ENCODE data around the gene DEFB124. TPM values are rescaled to one million over a fixed set of nuclear protein-coding genes. Genes with fewer than 3 reads are reported as not detected.

The DEFB124 gene
- total and polyA plus RNA-seq, 2 of the 8 experiments (the other 6 are each of a cell fraction or from before 2014, with no cell fraction given), result not detected

- H2BK20ac ChIP-seq (ENCODE audit: low read length), result no peak within 1 kb of the TSS
- H3K56ac ChIP-seq (replicated peaks; ENCODE audit: insufficient read length, low read depth, low read length), result peak within 1 kb of the TSS; percentile 80
- H3K4me3 ChIP-seq (ENCODE audit: extremely low read depth in 1 of 4, insufficient read depth in 2 of 4, low read depth in 3 of 4, low read length in 4 of 4), result peak within 1 kb of the TSS; percentile 71 to 100 (median 90)
- H3K4me1 ChIP-seq (replicated peaks in 1 of 4; ENCODE audit: control insufficient read depth in 3 of 4, insufficient read depth in 4 of 4, low read length in 3 of 4), result peaks cover 0 to 15% (median 7%) of the 10 kb centered on the region in 4 experiments; a peak in 4 of 7 replicates
- peaks cover 3 to 13% of the 10 kb centered on the region in 2 experiments for H4K20me1 ChIP-seq (replicated peaks in 1 of 2; ENCODE audit: control insufficient read depth in 1 of 2, insufficient read depth in 2 of 2, low read length in 2 of 2)
- H3K4me2 ChIP-seq (ENCODE audit: insufficient read depth in 1 of 2, low read depth in 2 of 2, low read length in 2 of 2), result peak within 1 kb of the TSS; percentile 80 to 98
- H2AK5ac ChIP-seq (ENCODE audit: low read depth, low read length), result peak within 1 kb of the TSS; percentile 88
- peak within 1 kb of the TSS; percentile 90; the same call in 1 of the 2 replicates for H2BK12ac ChIP-seq (ENCODE audit: low read depth, low read length)
- ChIA-PET CTCF (ENCODE audit: partially characterized antibody) (interaction anchor here (0.6 to 2.1 kb wide), 5 partner anchors 17 to 159 kb away, joined by 3 to 6 read pairs (median 3); no protein-coding TSS in a partner anchor), POLR2A (ENCODE audit: partially characterized antibody) (interaction anchor here (2.5 kb wide), 1 partner anchor 14 kb away, joined by 5 read pairs; no protein-coding TSS in a partner anchor)
- 2% methylated on average over 86 of the region's 86 CpGs; no CpG with 5 or more reads in 1 of the 2 experiments for WGBS, 2 experiments (ENCODE audit: extremely low coverage in 1 of 2, insufficient coverage in 1 of 2, insufficient read length in 1 of 2, insufficient replicate concordance in 2 of 2, low coverage in 1 of 2, low lambda C conversion rate in 2 of 2, missing lambda C conversion rate in 1 of 2)
- FAIRE-seq, result peak; percentile 36
- peaks cover 7% of the 10 kb centered on the region for H3K23me2 ChIP-seq (ENCODE audit: low read depth, low read length)
- peaks cover 0 to 1% (median 0%) of the 10 kb centered on the region in 4 experiments; a peak in 2 of 8 replicates for H3K36me3 ChIP-seq (ENCODE audit: control insufficient read depth in 2 of 4, insufficient read depth in 4 of 4, low read length in 3 of 4)
- H4K8ac ChIP-seq (ENCODE audit: extremely low read depth, insufficient read depth, low read length), result peak within 1 kb of the TSS; percentile 95
- peak; percentile 89 to 90 for DNase-seq (ENCODE audit: low read depth in 1 of 2, low spot score in 2 of 2)
- no peak within 1 kb of the TSS for H3K14ac ChIP-seq (ENCODE audit: insufficient read length)
- H3K18ac ChIP-seq (ENCODE audit: extremely low read depth, low read length), result peak within 1 kb of the TSS; percentile 99; the same call in 1 of the 2 replicates
- peak within 1 kb of the TSS; percentile 90 for H4K5ac ChIP-seq (ENCODE audit: insufficient read length, low read depth, low read length)
- peaks cover 10% of the 10 kb centered on the region for H3K79me1 ChIP-seq (ENCODE audit: low read depth, low read length)
- H2BK120ac ChIP-seq (replicated peaks; ENCODE audit: low read depth, low read length), result peak within 1 kb of the TSS; percentile 34
- H3K27me3 ChIP-seq (replicated peaks in 1 of 4; ENCODE audit: control insufficient read depth in 3 of 4, extremely low read depth in 1 of 4, insufficient read depth in 3 of 4, low read length in 3 of 4), result no peaks in the 10 kb centered on the region
- peak within 1 kb of the TSS; percentile 96 for H2BK5ac ChIP-seq (ENCODE audit: low read depth, low read length)
- H3K9me3 ChIP-seq (ENCODE audit: insufficient read depth in 2 of 2, low read depth in 1 of 2, low read length in 1 of 2), result no peaks in the 10 kb centered on the region
- H2BK15ac ChIP-seq (ENCODE audit: low read length), result peak within 1 kb of the TSS; percentile 48; the same call in 1 of the 2 replicates
- H3K4ac ChIP-seq (replicated peaks; ENCODE audit: insufficient read length, low read depth, low read length), result peak within 1 kb of the TSS; percentile 48
- peak within 1 kb of the TSS; percentile 84 to 98 (median 92) for H3K9ac ChIP-seq (replicated peaks in 1 of 4; ENCODE audit: extremely low read depth in 1 of 4, low read depth in 3 of 4, low read length in 3 of 4)
- H3K79me2 ChIP-seq (ENCODE audit: control insufficient read depth in 1 of 2, insufficient read depth in 2 of 2, low read length in 2 of 2), result peaks cover 7 to 38% of the 10 kb centered on the region in 2 experiments
- peak within 1 kb of the TSS; percentile 15; the same call in 1 of the 2 replicates for H2AFZ ChIP-seq (ENCODE audit: low read length)
- no peak within 1 kb of the TSS for H3K23ac ChIP-seq (ENCODE audit: insufficient read length)
- H4K91ac ChIP-seq (replicated peaks; ENCODE audit: insufficient read length, low read length), result peak within 1 kb of the TSS; percentile 90
- peak within 1 kb of the TSS; percentile 81 for H3K27ac ChIP-seq (ENCODE audit: low read depth, low read length)
- TF ChIP-seq SIX5 (IDR thresholded peaks at IDR 0.05; ENCODE audit: low read depth, low read length) (no peak), RFX5 (IDR thresholded peaks at IDR 0.05; ENCODE audit: borderline replicate concordance, low read depth, low read length) (no peak), CTBP2 (IDR thresholded peaks at IDR 0.05; ENCODE audit: borderline replicate concordance, insufficient read depth, insufficient read length, low read length) (no peak), GABPA (IDR thresholded peaks at IDR 0.05; ENCODE audit: borderline replicate concordance, insufficient read depth, low read length) (peak; percentile 91), KDM5A (IDR thresholded peaks at IDR 0.05; ENCODE audit: low read length) (peak; percentile 92), PHF8 (conservative IDR thresholded peaks at IDR 0.05; ENCODE audit: low read depth, low read length) (peak; percentile 99), NANOG (IDR thresholded peaks at IDR 0.05; ENCODE audit: insufficient read depth, low read depth, low read length, poor library complexity, severe bottlenecking) (peak; percentile 45), KDM4A (IDR thresholded peaks at IDR 0.05; ENCODE audit: low read depth, low read length, severe bottlenecking) (peak; percentile 96)
Measured at GRCh38 chr20:31514154-31515071, 39.5 kb upstream of the DEFB124 start, which contains the start of gene HM13. HM13 (plus strand) TSS chr20:31514442; CDS start chr20:31514552, 110 bp downstream.
